ENCODE measurements around the gene DMRT2. TPM values are rescaled to one million over a fixed set of nuclear protein-coding genes. Genes with fewer than 3 reads are reported as not detected.

Gene DMRT2
- polyA plus RNA-seq, 10 donors: 22.1 to 40.9 (median 30.8) TPM

- DNase-seq: peak in 1 of 3 donors; percentile 21
Observed at GRCh38 chr9:1086517-1086916, 36.4 kb downstream of the DMRT2 start.

- no peak for DNase-seq
Observed at GRCh38 chr9:1087120-1087881, 37.1 kb downstream of the DMRT2 start.

- DNase-seq: no peak
Observed at GRCh38 chr9:1094749-1095148, 44.6 kb downstream of the DMRT2 start.

- DNase-seq: no peak
Observed at GRCh38 chr9:1096155-1096964, 46.2 kb downstream of the DMRT2 start.

- peak in 1 of 3 donors; percentile 39 for DNase-seq
Observed at GRCh38 chr9:1098551-1098950, 48.4 kb downstream of the DMRT2 start.

GRCh38 chr9:1100201-1100600 is 50.0 kb downstream of the DMRT2 start:
- DNase-seq: no peak

GRCh38 chr9:1100945-1101344 is 50.8 kb downstream of the DMRT2 start:
- DNase-seq: peak; percentile 45 to 78 (median 66)

GRCh38 chr9:1101846-1102641 is 51.9 kb downstream of the DMRT2 start:
- no peak for DNase-seq

- peak in 1 of 3 donors; percentile 48 for DNase-seq
Observed at GRCh38 chr9:1102642-1102970, 52.4 kb downstream of the DMRT2 start.

Other genes starting within 250 kb of the DMRT2 start
- under 1 TPM in 3 of 10 donors, not detected in 7; 0.13 to 0.19 (median 0.16) TPM for gene DMRT1, start 208.7 kb upstream of the DMRT2 start, polyA plus RNA-seq (ENCODE audit: insufficient read length in 10 of 10)
- 1 to 10 TPM in 5 of 10 donors, under 1 TPM in 4, not detected in 1; 0.07 to 1.6 (median 1.3) TPM for gene DMRT3, start 73.7 kb upstream of the DMRT2 start, polyA plus RNA-seq (ENCODE audit: insufficient read length in 10 of 10)

All from muscle of back (tissue), 11 donors.